Upper lobe of left lung (tissue), 6 donors: ENCODE results near the gene PTBP1. TPM values are rescaled to one million over a fixed set of nuclear protein-coding genes. Genes with fewer than 3 reads are reported as not detected.
A peak's percentile ranks its signal among the peaks of the same experiment; 100 is the strongest.
"Not testable (repeated sequence)": the region's sequence is repeated elsewhere in the genome, so short reads cannot be mapped to it uniquely, and the experiment has no call there.

Source experiments
- ATAC-seq, 2 donors: fragments of 200-7000 bp; cut with Tn5 transposase; one replicate each; pipeline ENCODE4 v1.9.1; 2022; ENCODE audit warnings: mild to moderate bottlenecking in 2 of 2, moderate library complexity in 2 of 2; ENCODE audit not compliant: low FRiP score in 2 of 2
- DNase-seq, 2 donors: peaks; one replicate each; pipeline ENCODE4 v3.0.0-alpha.2; 2019 to 2020
- H3K27ac ChIP-seq, 4 donors: fragments of 200-600 bp; sonication (generic); one replicate each; pipeline ENCODE4 v1.5.1; 2016 to 2019
- H3K27me3 ChIP-seq, 4 donors: fragments of 200-600 bp; sonication (generic); one replicate each; pipeline ENCODE4 v1.5.1; 2017 to 2019
- H3K36me3 ChIP-seq, 4 donors: fragments of 200-600 bp; sonication (generic); one replicate each; pipeline ENCODE4 v1.5.1; 2016 to 2019
- H3K4me1 ChIP-seq, 4 donors: fragments of 200-600 bp; sonication (generic); one replicate each; pipeline ENCODE4 v1.5.1; 2018 to 2019
- H3K4me3 ChIP-seq, 4 donors: fragments of 200-600 bp; sonication (generic); one replicate each; pipeline ENCODE4 v1.5.1; 2017 to 2019; ENCODE audit warnings: mild to moderate bottlenecking in 2 of 4, moderate library complexity in 1 of 4
- H3K9me3 ChIP-seq, 4 donors: fragments of 200-600 bp; sonication (generic); one replicate each; pipeline ENCODE4 v1.5.1; 2018 to 2019
- EP300 ChIP-seq, 4 donors: sonication (generic); formaldehyde crosslinking; IDR thresholded peaks; one replicate each; pipeline ENCODE4 v1.5.1; 2017; ENCODE audit warnings: antibody characterized with exemption in 4 of 4, control low read depth in 2 of 4
- POLR2A ChIP-seq, 4 donors: fragments of 450-650 bp; IDR thresholded peaks; one replicate each; pipeline ENCODE4 v1.5.1; 2016 to 2017; ENCODE audit warnings: antibody characterized with exemption in 4 of 4, mild to moderate bottlenecking in 2 of 4
- POLR2AphosphoS5 ChIP-seq, 2 donors: sonication (generic); formaldehyde crosslinking; IDR thresholded peaks; one replicate each; pipeline ENCODE4 v1.5.1; 2017; ENCODE audit warnings: antibody characterized with exemption in 2 of 2
- WGBS, 2 donors: methylation state at CpG; one replicate each; pipeline ENCODE4 v1.1.5; 2017 to 2018; 5-methylcytosine and 5-hydroxymethylcytosine counted together
- total RNA-seq, 6 donors: library from RNA; depleted of rRNA in 4 of 6; stranded (reverse); fragments of >200 nt in 4 of 6; gene quantifications; one replicate each; pipeline versions ENCODE4 v1.1.0 to v1.2.1, GENCODE V29; 2016 to 2021
- TF ChIP-seq, protein P1 (sequence below), 6 experiments: fragments of 450-650 bp in 4 of 6; fragments of 200-600 bp in 2 of 6; sonication (generic) in 2 of 6; IDR thresholded peaks; one replicate each; pipeline ENCODE4 v1.5.1; 2016 to 2019; ENCODE audit warnings: antibody characterized with exemption in 6 of 6
- donor health status: DM: no; HTN: no; CAD: no; lungs with moderate emphysema.
- donor health status: DM: no; HTN: yes; CAD: no; lungs with severe emphysema.

PTBP1 gene
- total RNA-seq, 6 donors from 2014 or later: 122 to 270 (median 219) TPM

DNA sequence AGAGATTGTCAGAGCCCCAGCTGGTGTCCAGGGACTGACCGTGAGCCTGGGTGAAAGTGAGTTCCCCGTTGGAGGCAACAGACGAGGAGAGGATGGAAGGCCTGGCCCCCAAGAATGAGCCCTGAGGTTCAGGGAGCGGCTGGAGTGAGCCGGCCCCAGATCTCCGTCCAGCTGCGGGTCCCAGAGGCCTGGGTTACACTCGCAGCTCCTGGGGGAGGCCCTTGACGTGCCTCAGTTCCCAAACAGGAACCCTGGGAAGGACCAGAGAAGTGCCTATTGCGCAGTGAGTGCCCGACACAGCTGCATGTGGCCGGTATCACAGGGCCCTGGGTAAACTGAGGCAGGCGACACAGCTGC is 53.7 kb downstream of the PTBP1 start:
- H3K27me3 ChIP-seq: peaks cover 0 to 21% (median 8%) of the 10 kb centered on the region in 4 donors
- DNase-seq: no peak

DNA sequence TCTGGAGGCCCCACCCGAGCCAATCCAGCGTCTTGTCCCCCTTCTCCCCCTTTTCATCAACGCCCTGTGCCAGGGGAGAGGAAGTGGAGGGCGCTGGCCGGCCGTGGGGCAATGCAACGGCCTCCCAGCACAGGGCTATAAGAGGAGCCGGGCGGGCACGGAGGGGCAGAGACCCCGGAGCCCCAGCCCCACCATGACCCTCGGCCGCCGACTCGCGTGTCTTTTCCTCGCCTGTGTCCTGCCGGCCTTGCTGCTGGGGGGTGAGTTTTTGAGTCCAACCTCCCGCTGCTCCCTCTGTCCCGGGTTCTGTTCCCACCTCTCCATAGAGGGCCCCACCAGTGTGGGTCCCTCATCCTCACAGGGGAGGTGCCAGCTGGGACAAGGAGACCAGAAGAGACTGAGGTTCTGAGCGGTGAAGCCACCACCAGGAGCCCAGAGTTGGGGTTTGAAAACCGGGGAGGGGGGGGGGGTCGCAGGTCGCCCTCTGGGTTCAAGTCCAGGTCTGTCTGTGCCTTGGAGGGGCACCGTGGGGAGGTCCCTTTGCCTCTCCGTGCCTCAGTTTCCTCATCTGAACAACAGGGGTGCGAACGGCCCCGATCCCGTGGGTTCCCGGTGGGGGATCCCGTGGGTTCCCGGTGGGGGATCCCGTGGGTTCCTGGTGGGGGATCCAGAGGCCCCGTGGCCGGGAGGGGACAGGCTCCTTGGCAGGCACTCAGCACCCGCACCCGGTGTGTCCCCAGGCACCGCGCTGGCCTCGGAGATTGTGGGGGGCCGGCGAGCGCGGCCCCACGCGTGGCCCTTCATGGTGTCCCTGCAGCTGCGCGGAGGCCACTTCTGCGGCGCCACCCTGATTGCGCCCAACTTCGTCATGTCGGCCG is 55.1 kb downstream of the PTBP1 start, which contains the start of gene ELANE:
Gene ELANE, plus strand, starts transcription at position 168 of the 878 bp plus-strand sequence. Its CDS starts 26 bp downstream, at position 194.
- peak within 1 kb of the TSS; percentile 68 to 79 (median 76) for H3K27ac ChIP-seq
- peaks cover 0 to 15% (median 8%) of the 10 kb centered on the region in 4 donors for H3K27me3 ChIP-seq
- TF ChIP-seq POLR2A (IDR thresholded peaks at IDR 0.05) (no peak), POLR2AphosphoS5 (IDR thresholded peaks at IDR 0.05) (no peak), EP300 (IDR thresholded peaks at IDR 0.05) (no peak)
- TF ChIP-seq, protein P1, sequence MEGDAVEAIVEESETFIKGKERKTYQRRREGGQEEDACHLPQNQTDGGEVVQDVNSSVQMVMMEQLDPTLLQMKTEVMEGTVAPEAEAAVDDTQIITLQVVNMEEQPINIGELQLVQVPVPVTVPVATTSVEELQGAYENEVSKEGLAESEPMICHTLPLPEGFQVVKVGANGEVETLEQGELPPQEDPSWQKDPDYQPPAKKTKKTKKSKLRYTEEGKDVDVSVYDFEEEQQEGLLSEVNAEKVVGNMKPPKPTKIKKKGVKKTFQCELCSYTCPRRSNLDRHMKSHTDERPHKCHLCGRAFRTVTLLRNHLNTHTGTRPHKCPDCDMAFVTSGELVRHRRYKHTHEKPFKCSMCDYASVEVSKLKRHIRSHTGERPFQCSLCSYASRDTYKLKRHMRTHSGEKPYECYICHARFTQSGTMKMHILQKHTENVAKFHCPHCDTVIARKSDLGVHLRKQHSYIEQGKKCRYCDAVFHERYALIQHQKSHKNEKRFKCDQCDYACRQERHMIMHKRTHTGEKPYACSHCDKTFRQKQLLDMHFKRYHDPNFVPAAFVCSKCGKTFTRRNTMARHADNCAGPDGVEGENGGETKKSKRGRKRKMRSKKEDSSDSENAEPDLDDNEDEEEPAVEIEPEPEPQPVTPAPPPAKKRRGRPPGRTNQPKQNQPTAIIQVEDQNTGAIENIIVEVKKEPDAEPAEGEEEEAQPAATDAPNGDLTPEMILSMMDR (IDR thresholded peaks at IDR 0.05): no peak
- H3K4me3 ChIP-seq: peak within 1 kb of the TSS in 3 of 4 donors; percentile 7 to 19 (median 10)
- H3K36me3 ChIP-seq: no peaks in the 10 kb centered on the region
- peak in 1 of 2 donors; percentile 85 for DNase-seq
- WGBS, 2 donors: 56 to 62% methylated on average over 17 to 39 of the region's 55 CpGs
- H3K9me3 ChIP-seq: no peaks in the 10 kb centered on the region
- no peak for ATAC-seq
- H3K4me1 ChIP-seq: peaks cover 9 to 29% (median 18%) of the 10 kb centered on the region in 4 donors

More for the DNA sequence above, 53.7 kb downstream of the PTBP1 start:
- Histone ChIP-seq H3K36me3 (no peaks in the 10 kb centered on the region), H3K9me3 (no peaks in the 10 kb centered on the region), H3K27ac (peak overlapping the region; percentile 68 to 79 (median 76)), H3K4me1 (peaks cover 9 to 29% (median 18%) of the 10 kb centered on the region in 4 donors), H3K4me3 (no peak overlapping the region)
- WGBS, 2 donors: 38 to 53% methylated on average over 6 to 12 of the region's 13 CpGs
- TF ChIP-seq, protein P1 (IDR thresholded peaks at IDR 0.05): no peak
- no peak for TF ChIP-seq POLR2A (IDR thresholded peaks at IDR 0.05)
- TF ChIP-seq POLR2AphosphoS5 (IDR thresholded peaks at IDR 0.05): no peak
- no peak for ATAC-seq

DNA sequence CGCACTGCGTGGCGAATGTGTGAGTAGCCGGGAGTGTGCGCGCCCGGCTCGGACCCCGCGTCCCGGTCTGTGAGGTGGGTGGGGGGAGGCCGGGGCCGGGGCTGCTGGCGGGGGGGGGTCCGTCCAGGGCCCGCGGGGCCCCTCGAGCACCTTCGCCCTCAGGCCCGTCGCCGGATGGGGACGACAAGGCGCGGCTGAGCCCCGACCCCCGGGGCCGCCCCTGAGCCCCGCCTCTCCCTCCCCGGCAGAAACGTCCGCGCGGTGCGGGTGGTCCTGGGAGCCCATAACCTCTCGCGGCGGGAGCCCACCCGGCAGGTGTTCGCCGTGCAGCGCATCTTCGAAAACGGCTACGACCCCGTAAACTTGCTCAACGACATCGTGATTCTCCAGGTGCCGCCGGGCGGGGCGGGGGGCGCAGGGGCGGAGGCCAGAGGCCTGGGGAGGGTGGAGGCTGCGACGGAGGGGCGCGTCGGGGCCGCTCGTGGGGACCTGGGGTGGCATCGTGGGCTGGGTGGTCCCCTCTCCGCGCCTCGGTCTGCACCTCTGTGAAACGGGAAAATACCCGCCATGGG is 55.8 kb downstream of the PTBP1 start:
- ATAC-seq: no peak

DNA sequence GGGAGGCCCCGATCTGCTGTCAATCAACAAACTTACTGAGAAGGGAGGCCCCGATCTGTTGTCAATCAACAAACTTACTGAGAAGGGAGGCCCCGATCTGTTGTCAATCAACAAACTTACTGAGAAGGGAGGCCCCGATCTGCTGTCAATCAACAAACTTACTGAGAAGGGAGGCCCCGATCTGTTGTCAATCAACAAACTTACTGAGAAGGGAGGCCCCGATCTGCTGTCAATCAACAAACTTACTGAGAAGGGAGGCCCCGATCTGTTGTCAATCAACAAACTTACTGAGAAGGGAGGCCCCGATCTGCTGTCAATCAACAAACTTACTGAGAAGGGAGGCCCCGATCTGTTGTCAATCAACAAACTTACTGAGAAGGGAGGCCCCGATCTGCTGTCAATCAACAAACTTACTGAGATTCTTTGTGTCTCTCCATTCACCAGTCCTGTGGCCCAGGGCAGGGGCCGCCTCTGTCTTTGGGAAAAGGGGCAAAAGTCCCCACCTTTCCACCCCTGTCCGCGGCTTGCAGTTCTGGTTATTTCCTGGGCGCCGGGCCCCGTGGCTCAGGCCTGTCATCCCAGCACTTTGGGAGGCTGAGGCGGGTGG is 56.5 kb downstream of the PTBP1 start:
- 86 to 89% methylated on average over 7 to 8 of the region's 17 CpGs for WGBS, 2 donors
- not testable (repeated sequence) for H3K36me3 ChIP-seq
- H3K27me3 ChIP-seq: peaks cover 0 to 15% (median 8%) of the 10 kb centered on the region in 4 donors

More for the DNA sequence above, 55.8 kb downstream of the PTBP1 start:
- Histone ChIP-seq H3K4me1 (peaks cover 9 to 29% (median 13%) of the 10 kb centered on the region in 4 donors), H3K4me3 (peak overlapping the region in 3 of 4 donors; percentile 7 to 19 (median 10)), H3K27ac (no peak overlapping the region), H3K27me3 (peaks cover 0 to 15% (median 8%) of the 10 kb centered on the region in 4 donors), H3K36me3 (no peaks in the 10 kb centered on the region), H3K9me3 (no peaks in the 10 kb centered on the region)
- TF ChIP-seq, protein P1 (IDR thresholded peaks at IDR 0.05): no peak
- TF ChIP-seq POLR2AphosphoS5 (IDR thresholded peaks at IDR 0.05): no peak
- TF ChIP-seq EP300 (IDR thresholded peaks at IDR 0.05): no peak
- TF ChIP-seq POLR2A (IDR thresholded peaks at IDR 0.05): no peak
- WGBS, 2 donors: 9 to 67% methylated on average over 3 to 18 of the region's 67 CpGs
- DNase-seq: peak in 1 of 2 donors; percentile 79

DNA sequence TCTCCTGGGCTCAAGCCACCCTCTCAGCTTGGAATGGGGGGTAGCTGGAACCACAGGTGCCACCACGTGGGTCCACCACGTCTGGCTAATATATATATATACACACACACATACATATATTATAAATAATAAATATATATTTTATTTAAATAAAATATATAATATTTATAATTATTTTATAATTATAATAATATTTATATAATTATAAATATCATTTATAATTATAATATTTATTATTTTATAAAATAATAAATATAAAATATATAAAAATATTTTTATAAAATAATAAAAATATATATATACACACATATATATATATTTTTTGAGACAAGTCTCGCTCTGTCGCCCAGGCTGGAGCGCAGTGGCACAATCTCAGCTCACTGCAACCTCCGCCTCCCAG is 57.3 kb downstream of the PTBP1 start:
- no peaks in the 10 kb centered on the region for H3K36me3 ChIP-seq
- no peak overlapping the region for H3K27ac ChIP-seq
- 68 to 74% methylated on average over 6 of the region's 6 CpGs for WGBS, 2 donors
- H3K4me3 ChIP-seq: no peak overlapping the region
- DNase-seq: no peak
- H3K27me3 ChIP-seq: peaks cover 0 to 15% (median 8%) of the 10 kb centered on the region in 4 donors
- H3K4me1 ChIP-seq: peaks cover 9 to 38% (median 16%) of the 10 kb centered on the region in 4 donors
- TF ChIP-seq POLR2A (IDR thresholded peaks at IDR 0.05): no peak
- no peak for TF ChIP-seq EP300 (IDR thresholded peaks at IDR 0.05)
- TF ChIP-seq, protein P1 (IDR thresholded peaks at IDR 0.05): no peak
- no peak for TF ChIP-seq POLR2AphosphoS5 (IDR thresholded peaks at IDR 0.05)
- no peak for ATAC-seq
- H3K9me3 ChIP-seq: no peaks in the 10 kb centered on the region

More for the DNA sequence above, 56.5 kb downstream of the PTBP1 start:
- H3K4me3 ChIP-seq, H3K9me3 ChIP-seq, H3K27ac ChIP-seq, ATAC-seq, DNase-seq: not testable (repeated sequence)
- H3K4me1 ChIP-seq: peaks cover 9 to 30% (median 12%) of the 10 kb centered on the region in 4 donors
